ENCODE results near the gene RIBC2.

- no peak for TF ChIP-seq MXI1 (IDR thresholded peaks at IDR 0.05; ENCODE audit: borderline replicate concordance, low read depth, low read length)
- no peak for TF ChIP-seq ZNF280D (CRISPR knock-in tag; IDR thresholded peaks at IDR 0.05)
- TF ChIP-seq TCF12 (IDR thresholded peaks at IDR 0.05): no peak
- no peak for TF ChIP-seq TCF12 (CRISPR knock-in tag; IDR thresholded peaks at IDR 0.05)
- TF ChIP-seq ZNF589 (CRISPR knock-in tag; conservative IDR thresholded peaks at IDR 0.05): no peak
- no peak for TF ChIP-seq CTCF (CRISPR knock-in tag; IDR thresholded peaks at IDR 0.05)
Observed at GRCh38 chr22:45413013-45413367, 503 bp upstream of the RIBC2 start.

Data from HepG2 (cell line).